ENCODE results near the gene MOB2.

DNA sequence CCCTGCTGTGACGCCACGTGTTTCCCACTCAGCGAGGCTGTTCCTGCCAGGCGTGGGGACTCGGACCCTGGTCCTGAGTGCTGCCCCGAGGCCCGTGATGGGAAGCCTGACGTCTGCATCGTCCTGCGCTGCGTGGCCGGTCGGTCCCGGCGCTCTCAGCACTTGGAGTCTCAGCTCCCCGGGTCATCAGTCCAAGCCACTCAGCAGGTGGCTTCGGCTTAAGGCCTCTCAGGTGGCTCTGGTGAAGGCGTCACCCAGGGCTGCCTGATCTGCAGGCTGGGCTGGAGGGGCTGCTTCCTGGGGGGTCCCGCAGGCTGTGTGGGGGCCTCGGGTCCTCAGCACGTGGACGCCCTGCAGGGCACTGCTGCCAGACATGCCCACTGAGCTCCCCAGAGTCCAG, 61.6 kb downstream of the MOB2 start:
- TF ChIP-seq, protein P1, sequence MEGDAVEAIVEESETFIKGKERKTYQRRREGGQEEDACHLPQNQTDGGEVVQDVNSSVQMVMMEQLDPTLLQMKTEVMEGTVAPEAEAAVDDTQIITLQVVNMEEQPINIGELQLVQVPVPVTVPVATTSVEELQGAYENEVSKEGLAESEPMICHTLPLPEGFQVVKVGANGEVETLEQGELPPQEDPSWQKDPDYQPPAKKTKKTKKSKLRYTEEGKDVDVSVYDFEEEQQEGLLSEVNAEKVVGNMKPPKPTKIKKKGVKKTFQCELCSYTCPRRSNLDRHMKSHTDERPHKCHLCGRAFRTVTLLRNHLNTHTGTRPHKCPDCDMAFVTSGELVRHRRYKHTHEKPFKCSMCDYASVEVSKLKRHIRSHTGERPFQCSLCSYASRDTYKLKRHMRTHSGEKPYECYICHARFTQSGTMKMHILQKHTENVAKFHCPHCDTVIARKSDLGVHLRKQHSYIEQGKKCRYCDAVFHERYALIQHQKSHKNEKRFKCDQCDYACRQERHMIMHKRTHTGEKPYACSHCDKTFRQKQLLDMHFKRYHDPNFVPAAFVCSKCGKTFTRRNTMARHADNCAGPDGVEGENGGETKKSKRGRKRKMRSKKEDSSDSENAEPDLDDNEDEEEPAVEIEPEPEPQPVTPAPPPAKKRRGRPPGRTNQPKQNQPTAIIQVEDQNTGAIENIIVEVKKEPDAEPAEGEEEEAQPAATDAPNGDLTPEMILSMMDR (IDR thresholded peaks at IDR 0.05): no peak
- TF ChIP-seq POLR2A (IDR thresholded peaks at IDR 0.05): no peak
- no peak for TF ChIP-seq POLR2AphosphoS5 (IDR thresholded peaks at IDR 0.05)

Data from prostate gland (tissue), 2 donors.